Dermis blood vessel endothelial cell (primary cell): ENCODE results near the gene FRS3. TPM values are rescaled to one million over a fixed set of nuclear protein-coding genes. Genes with fewer than 3 reads are reported as not detected.

Source experiments
- DNase-seq: peaks from one replicate; pipeline ENCODE4 v3.0.0; 2010
- total RNA-seq: library from RNA; depleted of rRNA; stranded (reverse); fragments of >200 nt; gene quantifications from 2 replicates; pipeline ENCODE4 v1.2.3, GENCODE V29; 2014

The FRS3 gene
- total RNA-seq, 1 donor from 2014 or later: 1.2 TPM

- DNase-seq: no peak
Observed at GRCh38 chr6:41741625-41742490, 37.8 kb downstream of the FRS3 start.

DNA sequence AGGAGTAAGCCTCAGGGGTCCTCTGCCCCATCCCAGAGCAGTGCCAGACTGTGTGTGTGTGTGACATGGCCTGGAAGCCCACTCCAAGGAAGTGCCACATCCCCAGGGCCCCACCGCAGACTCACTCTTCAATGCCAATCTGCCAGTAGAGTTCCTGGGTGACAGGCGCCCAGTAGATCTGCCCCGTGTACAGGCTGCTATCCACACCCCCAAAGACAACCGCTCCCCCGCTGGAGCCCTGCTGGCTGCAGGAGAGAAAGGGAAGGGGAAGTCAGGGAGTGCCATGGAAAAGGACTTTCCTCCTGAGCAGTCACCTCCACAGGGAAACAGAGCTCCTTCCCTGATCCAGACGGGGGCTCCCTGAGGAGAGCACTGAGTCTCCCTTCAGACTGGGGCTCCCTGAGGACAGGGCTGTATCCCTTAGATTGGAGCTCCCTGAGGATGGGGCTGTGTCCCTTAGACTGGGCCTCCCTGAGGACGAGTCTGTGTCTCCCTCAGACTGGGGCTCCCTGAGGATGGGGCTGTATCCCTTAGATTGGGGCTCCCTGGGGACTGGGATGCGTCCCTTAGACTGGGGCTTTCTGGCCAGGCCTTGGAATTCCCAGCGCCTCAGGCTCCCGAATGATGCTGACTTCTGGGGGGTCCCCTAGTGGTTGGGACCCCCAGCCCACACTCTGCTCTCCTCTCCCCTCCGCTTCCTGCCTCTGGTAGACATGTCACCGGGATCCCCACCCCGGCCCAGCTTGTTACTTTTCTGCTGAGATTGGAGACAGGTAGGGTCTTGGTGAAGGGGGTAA lies 39.1 kb downstream of the FRS3 start:
- no peak for DNase-seq

DNA sequence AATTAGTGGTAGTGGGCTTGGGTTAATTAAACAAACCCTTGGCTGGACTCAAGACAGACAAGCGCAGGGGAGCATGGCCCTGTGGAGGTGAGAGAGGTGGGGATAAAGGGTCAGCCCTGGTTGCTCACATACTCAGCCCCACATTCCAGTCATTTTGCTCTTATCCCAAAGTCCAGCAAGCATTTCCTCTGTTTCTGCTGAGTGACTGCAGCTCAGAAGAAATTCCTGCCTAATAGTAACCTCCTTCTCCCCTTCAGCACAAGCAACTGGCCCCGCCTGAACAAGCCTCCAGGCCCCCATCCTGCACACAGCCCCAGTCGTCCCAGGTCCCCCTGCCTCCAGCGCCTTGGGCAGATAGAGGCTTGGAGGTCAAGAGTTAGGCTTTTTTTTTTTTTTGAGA lies 40.7 kb downstream of the FRS3 start:
- no peak for DNase-seq

DNA sequence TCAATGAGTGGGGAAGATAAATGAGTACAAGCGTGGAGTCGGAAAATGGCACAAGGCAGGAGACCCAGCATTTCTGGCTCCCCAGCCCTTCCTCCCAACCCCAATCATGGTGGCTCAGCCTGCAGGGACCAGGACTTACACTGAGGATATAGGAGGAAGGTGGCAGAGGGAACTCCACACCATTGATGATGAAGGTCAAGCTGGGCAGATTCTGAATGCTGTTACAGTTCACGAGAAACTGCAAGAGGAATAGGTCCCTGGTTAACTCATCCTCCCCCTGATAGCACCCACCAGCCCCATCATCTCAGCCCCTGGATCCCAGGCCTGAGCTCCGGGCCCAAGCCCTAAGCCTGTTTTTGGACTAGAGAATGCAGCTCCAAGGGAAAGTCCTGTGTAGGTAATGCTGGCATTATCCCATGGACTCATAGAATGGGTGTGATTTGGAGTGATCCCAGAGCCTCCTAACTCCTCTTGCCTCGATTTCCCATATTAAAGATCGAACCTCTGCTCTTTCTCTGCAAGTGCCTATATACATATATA lies 42.0 kb downstream of the FRS3 start:
- DNase-seq: no peak

DNA sequence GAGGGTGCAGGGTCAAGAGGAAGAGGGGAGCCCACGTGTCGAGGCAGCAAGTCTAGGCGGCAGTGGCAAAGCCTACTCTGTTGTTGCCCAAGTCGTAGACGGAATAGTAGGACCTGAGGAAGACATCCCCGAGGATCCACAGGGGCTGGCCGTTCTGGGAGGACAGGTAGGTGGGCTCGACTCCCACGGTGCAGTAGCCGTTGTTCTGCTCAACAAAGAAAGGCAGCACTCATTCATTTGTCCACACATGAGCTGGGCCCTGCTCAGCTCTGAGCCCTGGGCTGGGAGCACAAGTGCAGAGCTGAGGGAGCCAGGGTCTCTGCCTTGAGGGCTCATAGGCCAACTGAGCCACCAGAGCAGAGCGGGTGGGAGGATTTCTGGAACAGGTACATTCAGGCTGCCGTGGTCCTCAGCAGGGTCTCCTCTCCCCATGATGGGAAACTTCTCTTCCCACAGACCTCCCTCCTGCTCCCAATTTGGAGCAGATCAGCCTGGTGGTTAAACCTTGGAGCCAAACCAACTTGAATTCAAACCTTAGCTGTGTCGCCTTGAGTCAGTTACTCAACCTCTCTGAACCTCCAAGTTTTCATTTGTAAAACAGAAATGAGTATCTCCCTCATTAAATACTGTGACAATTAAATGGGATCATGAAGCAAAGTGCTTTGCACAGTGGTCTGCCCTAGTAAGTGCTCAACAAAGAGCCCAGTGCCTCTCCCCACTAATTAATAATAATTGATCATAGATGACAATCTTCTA lies 42.7 kb downstream of the FRS3 start:
- DNase-seq: no peak

DNA sequence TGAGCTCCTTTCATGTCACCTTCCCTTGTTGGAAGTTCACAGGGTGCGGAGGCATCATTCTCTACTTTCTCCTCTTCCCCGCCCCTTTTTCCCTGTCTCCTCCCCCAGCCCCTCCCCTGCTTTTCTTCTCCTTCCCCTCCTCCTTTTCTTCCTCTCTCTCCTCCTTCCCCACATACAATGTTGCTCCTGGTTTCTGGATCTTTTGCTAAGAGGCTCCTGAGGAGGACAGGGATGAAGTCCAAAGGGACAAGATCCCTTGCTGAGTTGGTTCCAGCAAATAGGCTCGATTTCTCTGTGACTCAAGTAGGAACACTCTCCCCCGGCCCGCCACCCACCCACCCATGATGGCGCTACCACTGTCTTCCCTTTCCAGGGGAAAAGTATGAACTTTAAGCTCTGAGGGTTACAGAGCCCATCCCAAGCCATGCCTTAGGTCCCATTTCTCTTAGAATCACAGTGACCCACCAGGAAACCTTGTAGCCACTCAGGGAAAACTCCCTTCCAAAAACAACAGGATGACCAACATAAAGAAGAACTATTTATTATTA lies 43.4 kb downstream of the FRS3 start:
- no peak for DNase-seq

GRCh38 chr6:41735427-41736185 lies 44.1 kb downstream of the FRS3 start, which contains the start of gene TFEB:
Gene TFEB, minus strand, starts transcription at chr6:41735608. Its CDS starts 44,395 bp downstream, at chr6:41691213.
- DNase-seq: peak; percentile 93

DNA sequence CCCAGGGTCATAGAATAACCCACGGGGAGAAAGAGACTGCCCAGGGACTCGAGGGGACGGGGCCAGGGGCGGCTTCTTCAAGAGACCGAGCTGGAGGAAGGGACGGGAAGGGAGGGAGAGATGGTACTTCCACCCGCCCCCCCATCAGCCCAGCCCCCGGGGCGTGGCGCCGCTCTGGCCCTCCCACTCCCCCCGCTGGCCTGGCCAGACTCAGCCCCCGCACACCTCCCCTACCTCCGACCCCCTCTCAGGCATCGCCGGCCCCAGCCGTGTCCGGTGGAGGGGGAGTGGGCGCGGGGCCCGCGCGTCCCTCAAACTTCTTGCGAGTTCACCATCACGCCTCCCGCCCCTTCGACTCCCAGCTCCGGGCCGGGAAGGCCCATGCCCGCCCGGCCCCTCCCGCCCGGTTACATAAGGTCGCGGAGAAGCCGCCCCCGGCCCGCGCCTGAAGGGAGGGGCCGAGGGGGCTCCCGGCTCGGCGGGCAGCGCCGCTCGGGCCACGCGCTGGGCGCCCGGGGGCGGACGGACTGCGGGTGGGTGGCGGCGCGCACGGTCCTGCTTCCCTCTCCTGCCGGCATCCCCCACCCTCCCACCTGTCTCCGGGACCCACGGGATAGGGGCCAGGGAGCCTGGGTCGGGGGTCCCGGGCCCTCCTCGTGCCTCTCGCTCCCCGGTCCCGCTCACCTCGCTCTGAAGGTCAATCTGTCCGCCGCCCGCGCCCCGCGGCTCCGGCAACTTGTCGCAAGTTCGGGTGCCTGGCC lies 44.9 kb downstream of the FRS3 start:
- peak; percentile 66 for DNase-seq

DNA sequence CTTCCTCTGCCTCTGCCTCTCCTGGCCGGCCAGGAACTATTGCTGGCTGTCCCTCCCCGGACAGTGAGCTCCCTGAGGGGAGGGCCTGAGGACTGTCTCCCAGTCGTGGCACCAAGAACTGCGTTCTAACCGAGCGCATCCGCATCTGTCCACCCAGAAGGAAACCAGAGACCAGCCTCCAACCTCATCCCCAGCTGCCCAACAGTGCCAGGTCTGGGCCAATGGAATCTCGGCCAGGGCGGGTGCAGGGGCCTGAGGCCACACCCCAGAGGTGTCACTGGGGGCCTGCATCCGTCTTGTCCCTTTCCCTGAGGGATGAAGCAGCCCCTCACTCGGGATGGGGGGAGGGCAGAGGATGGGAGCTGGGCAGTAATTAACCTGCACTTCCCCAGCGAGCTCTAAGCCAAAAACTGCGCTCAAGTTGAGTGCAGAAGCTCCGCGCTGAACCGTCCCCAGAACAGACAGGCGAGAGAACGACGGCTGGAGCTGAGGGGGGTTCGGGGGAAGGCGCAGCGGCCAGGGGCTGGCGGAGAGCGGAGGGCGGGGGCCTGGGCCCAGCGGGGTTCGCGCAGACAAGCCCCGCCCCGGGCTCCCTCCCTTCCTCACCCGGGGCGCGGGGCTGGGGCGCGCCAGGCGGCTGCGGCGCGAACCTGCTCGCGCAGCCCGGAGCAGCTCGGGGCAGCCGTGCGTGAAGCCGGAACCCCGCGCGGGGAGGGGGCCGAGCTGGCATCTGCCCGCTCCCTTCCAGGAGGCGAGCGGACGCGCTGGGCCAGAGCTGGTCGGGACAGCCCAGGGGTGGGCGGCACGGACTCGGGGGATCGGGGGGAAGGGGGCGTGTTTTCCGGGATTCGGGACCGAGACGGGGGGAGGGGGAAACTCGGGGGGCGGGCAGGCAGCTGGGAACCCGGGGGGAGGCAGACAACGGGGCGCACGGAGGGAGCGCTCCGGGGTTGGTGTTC lies 45.7 kb downstream of the FRS3 start:
- DNase-seq: peak; percentile 63

- no peak for DNase-seq
Observed at GRCh38 chr6:41733360-41733706, 46.4 kb downstream of the FRS3 start.

DNA sequence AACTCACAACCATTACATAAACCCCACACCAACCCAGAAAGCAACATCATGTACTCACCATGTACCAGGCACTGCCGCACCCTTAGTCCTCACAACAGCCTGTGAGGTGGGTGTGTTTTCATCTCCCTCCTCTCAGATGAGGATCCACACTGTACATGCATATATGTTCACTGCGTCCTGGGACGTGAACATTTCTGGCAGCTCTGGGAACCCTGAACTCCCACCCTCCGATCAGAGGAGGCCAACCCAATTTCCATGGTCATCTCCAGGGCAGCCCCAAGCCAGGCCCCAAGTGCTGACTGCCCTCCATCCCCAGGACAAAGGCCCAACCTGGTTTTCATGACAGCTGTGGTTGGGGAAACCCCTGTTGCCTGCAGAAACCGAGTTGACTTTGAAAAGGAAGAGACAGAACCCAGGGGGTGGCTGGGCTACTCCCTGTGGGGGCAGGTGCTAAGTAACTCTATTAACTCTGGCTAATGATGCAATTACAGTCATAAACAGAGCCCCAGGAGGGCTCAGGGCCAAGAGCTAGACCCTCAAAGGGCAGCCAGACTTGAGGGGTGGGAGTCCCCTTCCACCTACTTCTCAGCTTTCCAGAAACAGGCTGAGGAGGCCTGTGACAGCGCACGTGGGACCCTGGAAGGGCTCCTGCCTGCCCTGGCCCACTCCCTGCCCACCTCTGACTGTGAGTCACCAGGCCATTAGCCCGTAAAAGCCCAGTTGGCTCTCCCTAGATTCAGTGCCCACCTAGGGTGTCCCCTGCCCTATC lies 46.9 kb downstream of the FRS3 start:
- no peak for DNase-seq

GRCh38 chr6:41732149-41732548 lies 47.6 kb downstream of the FRS3 start:
- DNase-seq: no peak

DNA sequence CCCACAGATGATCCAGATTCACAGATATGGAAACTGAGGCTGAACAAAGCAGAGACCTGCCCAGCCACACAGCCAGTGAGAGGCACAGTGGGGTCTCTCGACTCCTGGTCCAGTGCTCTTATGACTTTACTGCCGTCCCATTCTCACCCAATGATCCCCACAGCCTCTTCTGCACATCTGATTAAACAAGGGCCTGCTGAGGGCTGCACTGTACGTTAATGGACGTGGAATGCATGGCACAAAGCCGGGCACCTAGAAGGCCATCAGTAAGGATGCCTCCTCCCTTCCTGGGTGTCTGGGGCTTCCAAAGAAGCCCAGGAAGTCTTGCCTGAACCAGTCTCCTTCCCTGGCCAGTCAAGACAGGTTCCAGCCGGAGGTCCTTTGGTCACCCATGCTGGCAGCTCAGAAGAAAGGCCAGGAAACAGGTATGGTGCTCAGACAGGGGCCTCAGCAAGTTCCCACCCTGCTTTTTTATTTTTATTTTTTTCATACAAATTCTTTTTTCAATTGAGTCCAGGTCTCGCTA lies 48.1 kb downstream of the FRS3 start:
- no peak for DNase-seq

DNA sequence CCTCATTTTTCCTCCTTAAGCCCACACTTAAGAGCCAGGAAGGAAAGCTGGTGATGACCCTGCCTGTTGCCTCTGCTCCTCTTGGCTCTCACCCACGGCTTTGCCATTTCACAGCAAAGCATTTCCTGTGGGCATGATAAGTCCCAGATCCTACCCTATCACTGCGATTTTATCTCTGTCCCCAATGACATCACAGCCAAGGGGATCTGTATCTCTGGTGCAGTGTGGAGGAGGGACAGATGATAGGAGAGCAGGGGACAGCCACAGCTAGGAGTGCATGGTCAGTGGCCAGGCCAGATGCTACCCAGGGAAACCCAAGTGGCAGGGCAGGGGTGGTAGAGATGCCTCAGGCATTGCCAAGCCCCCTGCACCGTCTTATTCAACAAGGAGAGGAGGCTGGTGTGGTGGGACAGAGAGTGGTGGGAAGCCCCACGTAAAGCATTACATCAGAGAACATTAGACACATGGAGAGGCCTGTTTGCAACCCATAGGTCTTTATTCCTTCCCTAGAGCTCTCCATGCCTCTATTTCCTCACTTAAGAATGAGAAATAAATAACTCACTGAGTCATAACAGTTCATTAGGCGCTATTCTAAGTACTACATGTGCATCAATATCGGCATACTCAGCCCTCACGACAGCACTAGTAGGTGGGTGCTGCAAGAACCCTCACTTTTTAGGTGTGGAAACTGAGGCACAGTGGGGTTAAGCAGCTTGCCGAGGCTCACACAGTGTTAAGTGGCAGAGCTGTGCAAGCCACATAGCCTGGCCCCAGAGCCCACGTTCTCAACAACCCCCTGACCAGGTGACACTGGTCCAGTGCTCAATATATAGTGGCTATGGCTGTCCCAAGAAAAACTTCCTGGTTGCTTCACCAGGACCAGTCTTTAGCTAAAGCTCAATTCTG lies 48.9 kb downstream of the FRS3 start:
- DNase-seq: peak; percentile 37

DNA sequence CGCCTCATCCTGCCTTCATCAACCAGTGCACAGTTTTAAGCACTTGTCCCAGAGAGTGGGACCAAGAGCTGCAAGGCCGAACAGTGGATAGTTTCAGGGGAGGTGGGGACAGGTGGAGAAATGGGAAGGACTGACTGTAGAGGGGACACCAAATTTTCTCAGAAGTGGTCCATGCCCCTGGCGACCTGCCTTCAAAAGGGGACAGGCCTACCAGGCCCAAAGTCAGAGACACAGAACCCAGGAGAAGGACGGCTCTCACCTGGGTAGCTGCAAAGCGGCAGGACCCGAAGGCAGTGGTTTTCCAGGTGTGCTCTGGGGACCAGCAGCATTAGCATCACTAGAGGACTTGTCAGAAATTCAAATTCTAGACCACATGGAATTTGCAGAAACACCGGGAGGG lies 50.1 kb downstream of the FRS3 start:
- DNase-seq: no peak

- no peak for DNase-seq
Observed at GRCh38 chr6:41728954-41729353, 50.7 kb downstream of the FRS3 start.
